ENCODE results near the gene PSMD14.

PSMD14 gene

DNA sequence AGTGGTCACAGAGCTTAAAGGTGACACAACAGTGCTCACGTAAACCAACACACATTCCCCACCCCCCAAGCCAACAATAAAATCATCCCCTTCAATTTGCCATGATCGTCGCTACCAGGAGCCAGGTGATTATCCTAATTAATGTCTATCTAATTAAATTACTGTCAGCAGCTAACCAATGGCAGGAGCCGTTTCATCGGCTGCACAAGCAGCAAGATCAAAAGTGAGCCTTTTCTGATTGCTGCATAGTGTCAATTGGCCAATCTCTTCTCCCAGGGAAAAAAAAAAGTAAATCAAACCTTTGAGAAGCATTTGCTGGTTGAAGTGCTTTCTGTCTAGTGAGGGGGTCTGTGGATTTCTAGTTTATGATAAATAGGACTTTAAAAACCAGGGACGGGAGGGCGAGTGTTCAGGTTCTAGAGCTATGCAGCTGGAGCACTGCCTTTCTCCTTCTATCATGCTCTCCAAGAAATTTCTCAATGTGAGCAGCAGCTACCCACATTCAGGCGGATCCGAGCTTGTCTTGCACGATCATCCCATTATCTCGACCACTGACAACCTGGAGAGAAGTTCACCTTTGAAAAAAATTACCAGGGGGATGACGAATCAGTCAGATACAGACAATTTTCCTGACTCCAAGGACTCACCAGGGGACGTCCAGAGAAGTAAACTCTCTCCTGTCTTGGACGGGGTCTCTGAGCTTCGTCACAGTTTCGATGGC is 107.9 kb downstream of the PSMD14 start, which contains the start of gene TBR1:
Gene TBR1 (plus strand): TSS at position 311 of the 721 bp plus-strand sequence. CDS start 114 bp downstream, at position 425.
- DNase-seq: peak; percentile 30 to 33
- TF ChIP-seq GATA1 (IDR thresholded peaks at IDR 0.05; ENCODE audit: low read depth, low read length) (no peak), POLR2A (IDR thresholded peaks at IDR 0.05; ENCODE audit: low read length) (no peak)

- TF ChIP-seq POLR2A (IDR thresholded peaks at IDR 0.05; ENCODE audit: low read length): no peak
- no peak for TF ChIP-seq GATA1 (IDR thresholded peaks at IDR 0.05; ENCODE audit: low read depth, low read length)
- no peak for DNase-seq
Measured at GRCh38 chr2:161416708-161417437, 108.6 kb downstream of the PSMD14 start.

DNA sequence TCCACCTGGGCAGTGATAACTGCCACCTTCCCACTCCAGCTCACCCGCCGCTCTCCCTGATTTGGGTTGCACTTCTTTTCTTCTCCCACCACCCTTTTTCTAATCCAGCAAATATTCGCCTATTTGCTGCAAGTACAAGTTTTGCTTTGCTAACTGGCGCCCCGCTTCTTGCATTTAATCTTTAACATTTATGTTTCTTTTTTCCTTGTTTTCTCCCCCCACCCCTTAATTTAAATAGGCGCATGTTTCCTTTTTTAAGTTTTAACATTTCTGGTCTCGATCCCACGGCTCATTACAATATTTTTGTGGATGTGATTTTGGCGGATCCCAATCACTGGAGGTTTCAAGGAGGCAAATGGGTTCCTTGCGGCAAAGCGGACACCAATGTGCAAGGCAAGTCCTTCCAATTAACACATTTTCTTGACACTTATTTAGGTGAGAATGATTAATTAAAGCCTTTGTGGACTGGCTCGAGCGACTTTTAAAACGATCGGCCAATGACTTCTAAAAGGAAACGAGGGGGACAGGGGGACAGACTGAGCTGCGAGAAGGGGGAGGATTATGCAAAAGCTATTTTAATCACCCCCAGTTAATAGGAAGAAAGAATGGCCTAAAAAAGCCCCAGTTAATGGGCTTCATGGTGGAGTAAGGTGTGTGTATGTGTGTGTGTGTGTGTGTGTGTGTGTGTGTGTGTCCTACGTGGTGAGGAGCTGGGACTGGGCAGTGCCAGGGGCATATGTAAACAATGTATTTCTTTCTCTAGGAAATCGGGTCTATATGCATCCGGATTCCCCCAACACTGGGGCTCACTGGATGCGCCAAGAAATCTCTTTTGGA is 109.4 kb downstream of the PSMD14 start:
- no peak for TF ChIP-seq GATA1 (IDR thresholded peaks at IDR 0.05; ENCODE audit: low read depth, low read length)
- TF ChIP-seq POLR2A (IDR thresholded peaks at IDR 0.05; ENCODE audit: low read length): no peak
- DNase-seq: peak in 1 of 2 experiments; percentile 18

- TF ChIP-seq POLR2A (IDR thresholded peaks at IDR 0.05; ENCODE audit: low read length) (no peak), GATA1 (IDR thresholded peaks at IDR 0.05; ENCODE audit: low read depth, low read length) (no peak)
- no peak for DNase-seq
Measured at GRCh38 chr2:161418275-161418714, 110.1 kb downstream of the PSMD14 start.

GRCh38 chr2:161418715-161419637 is 110.8 kb downstream of the PSMD14 start:
- TF ChIP-seq POLR2A (IDR thresholded peaks at IDR 0.05; ENCODE audit: low read length): no peak
- TF ChIP-seq GATA1 (IDR thresholded peaks at IDR 0.05; ENCODE audit: low read depth, low read length): no peak
- DNase-seq: peak; percentile 20 to 34

- no peak for DNase-seq
- TF ChIP-seq POLR2A (IDR thresholded peaks at IDR 0.05; ENCODE audit: low read length) (no peak), GATA1 (IDR thresholded peaks at IDR 0.05; ENCODE audit: low read depth, low read length) (no peak)
Measured at GRCh38 chr2:161419638-161420190, 111.5 kb downstream of the PSMD14 start.

GRCh38 chr2:161420406-161421074 is 112.3 kb downstream of the PSMD14 start:
- no peak for DNase-seq
- TF ChIP-seq GATA1 (IDR thresholded peaks at IDR 0.05; ENCODE audit: low read depth, low read length): no peak
- TF ChIP-seq POLR2A (IDR thresholded peaks at IDR 0.05; ENCODE audit: low read length): no peak

GRCh38 chr2:161421686-161422085 is 113.5 kb downstream of the PSMD14 start:
- TF ChIP-seq GATA1 (IDR thresholded peaks at IDR 0.05; ENCODE audit: low read depth, low read length) (no peak), POLR2A (IDR thresholded peaks at IDR 0.05; ENCODE audit: low read length) (no peak)
- DNase-seq: no peak

DNA sequence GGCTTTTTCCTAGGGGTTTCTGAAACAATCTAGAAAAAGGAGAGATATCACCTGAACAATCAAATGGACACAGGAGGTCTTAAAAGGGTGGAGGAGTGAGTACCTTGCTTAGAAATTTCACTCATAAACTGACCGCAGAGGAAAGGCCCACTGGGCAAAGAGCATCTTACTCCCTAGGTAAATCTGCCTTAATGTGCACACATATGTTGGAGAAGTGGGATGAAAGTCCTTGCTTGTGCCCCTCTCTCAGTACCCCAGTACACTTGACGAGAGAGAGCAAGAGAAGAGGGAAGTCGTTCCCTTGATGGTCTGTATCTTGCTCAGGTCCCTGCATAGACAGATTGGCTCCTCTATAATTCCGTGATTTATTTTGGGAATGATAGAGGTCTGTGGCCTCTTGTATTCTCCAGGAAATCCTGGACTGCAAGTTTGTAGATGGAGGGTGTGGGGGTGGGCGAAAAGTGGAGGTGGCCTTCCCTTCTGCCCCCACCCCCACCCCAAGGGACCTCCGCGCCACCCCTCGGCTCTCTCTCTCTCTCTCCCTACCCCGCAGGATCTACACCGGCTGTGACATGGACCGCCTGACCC is 114.7 kb downstream of the PSMD14 start:
- DNase-seq: no peak
- TF ChIP-seq GATA1 (IDR thresholded peaks at IDR 0.05; ENCODE audit: low read depth, low read length): no peak
- TF ChIP-seq POLR2A (IDR thresholded peaks at IDR 0.05; ENCODE audit: low read length): no peak

DNA sequence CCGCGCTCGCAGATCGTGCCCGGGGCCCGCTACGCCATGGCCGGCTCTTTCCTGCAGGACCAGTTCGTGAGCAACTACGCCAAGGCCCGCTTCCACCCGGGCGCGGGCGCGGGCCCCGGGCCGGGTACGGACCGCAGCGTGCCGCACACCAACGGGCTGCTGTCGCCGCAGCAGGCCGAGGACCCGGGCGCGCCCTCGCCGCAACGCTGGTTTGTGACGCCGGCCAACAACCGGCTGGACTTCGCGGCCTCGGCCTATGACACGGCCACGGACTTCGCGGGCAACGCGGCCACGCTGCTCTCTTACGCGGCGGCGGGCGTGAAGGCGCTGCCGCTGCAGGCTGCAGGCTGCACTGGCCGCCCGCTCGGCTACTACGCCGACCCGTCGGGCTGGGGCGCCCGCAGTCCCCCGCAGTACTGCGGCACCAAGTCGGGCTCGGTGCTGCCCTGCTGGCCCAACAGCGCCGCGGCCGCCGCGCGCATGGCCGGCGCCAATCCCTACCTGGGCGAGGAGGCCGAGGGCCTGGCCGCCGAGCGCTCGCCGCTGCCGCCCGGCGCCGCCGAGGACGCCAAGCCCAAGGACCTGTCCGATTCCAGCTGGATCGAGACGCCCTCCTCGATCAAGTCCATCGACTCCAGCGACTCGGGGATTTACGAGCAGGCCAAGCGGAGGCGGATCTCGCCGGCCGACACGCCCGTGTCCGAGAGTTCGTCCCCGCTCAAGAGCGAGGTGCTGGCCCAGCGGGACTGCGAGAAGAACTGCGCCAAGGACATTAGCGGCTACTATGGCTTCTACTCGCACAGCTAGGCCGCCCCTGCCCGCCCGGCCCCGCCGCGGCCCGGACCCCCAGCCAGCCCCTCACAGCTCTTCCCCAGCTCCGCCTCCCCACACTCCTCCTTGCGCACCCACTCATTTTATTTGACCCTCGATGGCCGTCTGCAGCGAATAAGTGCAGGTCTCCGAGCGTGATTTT is 115.5 kb downstream of the PSMD14 start:
- TF ChIP-seq POLR2A (IDR thresholded peaks at IDR 0.05; ENCODE audit: low read length) (no peak), GATA1 (IDR thresholded peaks at IDR 0.05; ENCODE audit: low read depth, low read length) (no peak)
- DNase-seq: peak; percentile 26 to 28

GRCh38 chr2:161424394-161424769 is 116.2 kb downstream of the PSMD14 start:
- no peak for TF ChIP-seq POLR2A (IDR thresholded peaks at IDR 0.05; ENCODE audit: low read length)
- no peak for TF ChIP-seq GATA1 (IDR thresholded peaks at IDR 0.05; ENCODE audit: low read depth, low read length)
- DNase-seq: peak in 1 of 2 experiments; percentile 21

Data from erythroblast (primary cell).